AG04450 (cell line): Measurements from ENCODE around the gene CD80. TPM values are rescaled to one million over a fixed set of nuclear protein-coding genes. Genes with fewer than 3 reads are reported as not detected.

ENCODE experiments used
- CTCF ChIA-PET: fragments of 300-600, 350-600 bp; formaldehyde crosslinking; extraction: SDS; loops from one replicate; lab custom pipeline; 2022; ENCODE audit warnings: antibody characterized with exemption, inconsistent platforms; lab: Charles Lee
- POLR2A ChIA-PET: fragments of 350-600 bp; formaldehyde crosslinking; extraction: SDS; loops from one replicate; lab custom pipeline; 2021; ENCODE audit warnings: antibody characterized with exemption, inconsistent platforms; lab: Yijun Ruan, JAX
- DNase-seq: peaks from one replicate; pipeline ENCODE4 v3.0.0-alpha.2; 2011; ENCODE audit warnings: low read depth, low spot score
- H3K27ac ChIP-seq: one replicate; pipeline ENCODE4 v1.5.1; 2012; ENCODE audit warnings: low read depth, low read length, control low read depth
- H3K27me3 ChIP-seq: one replicate; pipeline ENCODE4 v1.6.0; 2012; ENCODE audit warnings: low read length; ENCODE audit not compliant: control insufficient read depth, insufficient read depth
- H3K4me3 ChIP-seq: 2 replicates; pipeline ENCODE4 v1.5.1; 2011; ENCODE audit warnings: mild to moderate bottlenecking, low read depth, low read length, control low read depth
- H3K9me3 ChIP-seq: 2 replicates; pipeline ENCODE4 v1.5.1; 2012; ENCODE audit warnings: low read length; ENCODE audit not compliant: control insufficient read depth, insufficient read depth
- polyA plus RNA-seq: library from polyadenylated mRNA; depleted of rRNA; stranded (reverse); fragments of >200 nt; gene quantifications from 2 replicates; pipeline ENCODE4 v1.2.3, GENCODE V29; 2011
- TF ChIP-seq, protein P1 (sequence below): IDR thresholded peaks from 2 replicates; pipeline ENCODE4 v1.5.1; 2011; ENCODE audit warnings: low read depth, low read length, control low read depth, inconsistent platforms

The CD80 gene
- polyA plus RNA-seq, 1 experiment: not detected

DNA sequence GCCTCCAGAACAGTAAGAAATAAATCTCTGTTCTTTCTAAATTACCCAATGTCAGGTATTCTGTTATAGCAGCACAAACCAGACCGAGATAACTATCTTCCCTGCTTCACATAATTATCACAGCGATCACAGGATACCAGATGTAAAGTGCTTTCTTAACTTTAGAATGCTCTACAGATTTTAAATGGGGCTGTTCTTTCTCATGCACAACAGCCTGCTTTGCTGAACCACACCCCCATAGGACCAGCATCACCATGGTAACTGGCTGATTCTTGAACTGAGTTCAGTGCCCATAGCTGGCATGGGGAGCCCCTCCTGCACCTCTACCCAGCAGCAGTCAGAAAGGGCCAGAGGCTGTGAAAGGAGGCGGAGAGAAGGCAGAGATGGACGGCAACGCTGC, 7.8 kb downstream of the CD80 start:
- DNase-seq: no peak
- TF ChIP-seq, protein P1, sequence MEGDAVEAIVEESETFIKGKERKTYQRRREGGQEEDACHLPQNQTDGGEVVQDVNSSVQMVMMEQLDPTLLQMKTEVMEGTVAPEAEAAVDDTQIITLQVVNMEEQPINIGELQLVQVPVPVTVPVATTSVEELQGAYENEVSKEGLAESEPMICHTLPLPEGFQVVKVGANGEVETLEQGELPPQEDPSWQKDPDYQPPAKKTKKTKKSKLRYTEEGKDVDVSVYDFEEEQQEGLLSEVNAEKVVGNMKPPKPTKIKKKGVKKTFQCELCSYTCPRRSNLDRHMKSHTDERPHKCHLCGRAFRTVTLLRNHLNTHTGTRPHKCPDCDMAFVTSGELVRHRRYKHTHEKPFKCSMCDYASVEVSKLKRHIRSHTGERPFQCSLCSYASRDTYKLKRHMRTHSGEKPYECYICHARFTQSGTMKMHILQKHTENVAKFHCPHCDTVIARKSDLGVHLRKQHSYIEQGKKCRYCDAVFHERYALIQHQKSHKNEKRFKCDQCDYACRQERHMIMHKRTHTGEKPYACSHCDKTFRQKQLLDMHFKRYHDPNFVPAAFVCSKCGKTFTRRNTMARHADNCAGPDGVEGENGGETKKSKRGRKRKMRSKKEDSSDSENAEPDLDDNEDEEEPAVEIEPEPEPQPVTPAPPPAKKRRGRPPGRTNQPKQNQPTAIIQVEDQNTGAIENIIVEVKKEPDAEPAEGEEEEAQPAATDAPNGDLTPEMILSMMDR: no peak
- CTCF ChIA-PET: no interaction called here
- H3K9me3 ChIP-seq: no peaks in the 10 kb centered on the region
- H3K27me3 ChIP-seq: peaks cover 4% of the 10 kb centered on the region
- H3K27ac ChIP-seq: no peak overlapping the region
- no peak overlapping the region for H3K4me3 ChIP-seq
- POLR2A ChIA-PET: no interaction called here

DNA sequence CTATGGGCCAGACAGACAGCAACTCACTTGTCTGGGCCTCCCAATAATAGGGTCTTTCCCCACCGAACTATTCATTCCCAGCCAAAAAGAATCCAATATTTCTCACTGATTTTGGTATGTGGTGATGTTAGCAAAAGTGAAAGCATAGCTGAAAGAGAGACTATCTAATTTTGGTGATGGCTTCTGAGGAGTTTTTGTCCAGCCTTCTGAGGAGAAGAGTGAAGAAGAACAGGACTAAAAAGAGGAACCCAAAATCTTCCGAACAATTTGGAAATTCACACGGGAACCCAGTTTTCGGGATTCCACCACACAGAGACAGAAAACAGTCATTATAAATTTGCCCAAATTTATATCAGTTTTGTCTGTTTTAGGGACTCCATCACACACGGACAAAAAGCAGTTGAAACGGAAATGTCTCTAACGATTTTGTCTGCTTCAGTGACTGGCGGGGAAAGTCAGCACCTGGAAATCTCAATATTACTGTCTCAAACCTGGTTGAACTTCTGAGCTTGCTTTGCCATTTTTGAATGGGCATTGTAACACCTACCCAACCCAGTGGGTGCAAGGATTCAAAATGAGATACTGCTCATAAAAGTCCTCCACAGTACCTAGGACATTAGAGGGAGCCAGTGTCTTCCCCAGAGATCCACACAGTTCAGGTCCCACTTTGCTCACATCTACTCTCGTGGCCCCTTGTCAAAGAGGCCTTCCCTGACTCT, 9.1 kb downstream of the CD80 start:
- H3K27me3 ChIP-seq: no peaks in the 10 kb centered on the region
- no peak overlapping the region for H3K4me3 ChIP-seq
- ChIA-PET POLR2A (no interaction called here), CTCF (interaction anchor here (0.6 kb wide), 1 partner anchor 666 kb away, joined by 4 read pairs; no protein-coding TSS in a partner anchor)
- TF ChIP-seq, protein P1: no peak
- H3K27ac ChIP-seq: no peak overlapping the region
- no peak for DNase-seq
- H3K9me3 ChIP-seq: no peaks in the 10 kb centered on the region

DNA sequence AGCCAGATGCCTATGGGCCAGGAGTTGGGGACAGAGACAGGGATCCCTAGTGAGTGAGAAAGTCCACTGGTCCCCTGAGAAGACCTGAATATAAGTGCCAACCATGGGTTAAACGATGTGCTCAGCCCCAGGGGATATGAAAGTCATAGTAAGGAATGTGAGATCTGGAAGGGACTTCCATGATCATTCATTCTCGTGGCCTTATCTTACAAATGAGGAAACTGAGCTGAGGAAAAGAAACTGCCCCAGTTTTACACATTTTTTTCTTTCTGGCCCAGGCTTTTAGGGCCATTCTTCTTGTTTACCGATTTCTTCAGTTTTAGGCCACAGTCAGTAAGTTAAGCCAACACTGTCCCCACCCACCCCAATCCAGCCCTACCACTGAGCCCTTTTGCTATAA, 11.1 kb downstream of the CD80 start:
- H3K9me3 ChIP-seq: no peaks in the 10 kb centered on the region
- no peaks in the 10 kb centered on the region for H3K27me3 ChIP-seq
- no peak overlapping the region for H3K27ac ChIP-seq
- TF ChIP-seq, protein P1: no peak
- no peak for DNase-seq
- ChIA-PET CTCF (no interaction called here), POLR2A (no interaction called here)
- no peak overlapping the region for H3K4me3 ChIP-seq

DNA sequence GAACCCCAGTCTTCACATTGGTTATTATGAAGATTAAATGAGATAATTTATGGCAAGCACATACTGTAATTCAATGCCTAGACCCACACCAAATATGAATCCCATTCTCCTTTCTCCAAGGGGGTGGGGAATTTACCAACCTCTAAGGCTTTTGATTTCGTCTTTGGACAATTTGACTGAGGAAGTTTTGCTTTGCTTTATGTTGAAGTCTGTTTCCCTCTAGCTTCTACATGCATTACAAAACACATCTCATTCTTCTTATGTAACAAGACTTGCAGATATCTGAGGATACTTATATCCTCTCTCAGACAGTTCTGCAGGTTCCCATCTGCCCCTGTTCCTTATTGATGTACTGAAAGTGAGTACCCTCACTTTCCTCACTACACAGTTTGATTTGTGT, 12.2 kb downstream of the CD80 start:
- TF ChIP-seq, protein P1: no peak
- no peak for DNase-seq
- POLR2A ChIA-PET: interaction anchor here (0.6 kb wide), 1 partner anchor 29 kb away, joined by 3 read pairs; no protein-coding TSS in a partner anchor
- H3K27ac ChIP-seq: no peak overlapping the region
- no peak overlapping the region for H3K4me3 ChIP-seq
- no peaks in the 10 kb centered on the region for H3K9me3 ChIP-seq
- H3K27me3 ChIP-seq: peaks cover 7% of the 10 kb centered on the region
- CTCF ChIA-PET: no interaction called here

DNA sequence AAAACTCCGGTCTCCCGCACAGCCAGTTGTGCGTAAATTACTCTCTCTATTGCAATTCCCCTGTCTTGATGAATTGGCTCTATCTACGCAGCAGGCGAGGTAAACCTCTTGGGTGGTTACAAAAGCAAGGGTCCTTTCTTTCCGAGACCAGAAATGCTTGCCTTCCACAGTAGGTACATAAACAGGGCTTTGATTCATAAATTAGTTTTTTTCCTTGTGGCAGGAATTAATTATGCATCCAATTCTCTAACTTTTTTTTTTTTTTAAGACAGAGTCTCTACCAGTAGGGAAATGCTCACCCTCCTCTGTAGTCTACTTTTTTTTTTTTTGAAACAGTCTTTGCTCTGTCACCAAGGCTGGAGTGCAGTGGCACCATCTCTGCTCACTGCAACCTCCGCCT, 16.3 kb downstream of the CD80 start:
- Histone ChIP-seq H3K27me3 (peaks cover 9% of the 10 kb centered on the region), H3K4me3 (no peak overlapping the region), H3K9me3 (no peaks in the 10 kb centered on the region), H3K27ac (no peak overlapping the region)
- no peak for DNase-seq
- TF ChIP-seq, protein P1: 0 out of 2 replicates have a peak, but pooled peaks have one; percentile 3
- ChIA-PET CTCF (no interaction called here), POLR2A (no interaction called here)
